ENCODE data around the gene EFHC1. TPM values are rescaled to one million over a fixed set of nuclear protein-coding genes. Genes with fewer than 3 reads are reported as not detected.

The EFHC1 gene
- total RNA-seq, 1 experiment from 2014 or later: 15.5 TPM

DNA sequence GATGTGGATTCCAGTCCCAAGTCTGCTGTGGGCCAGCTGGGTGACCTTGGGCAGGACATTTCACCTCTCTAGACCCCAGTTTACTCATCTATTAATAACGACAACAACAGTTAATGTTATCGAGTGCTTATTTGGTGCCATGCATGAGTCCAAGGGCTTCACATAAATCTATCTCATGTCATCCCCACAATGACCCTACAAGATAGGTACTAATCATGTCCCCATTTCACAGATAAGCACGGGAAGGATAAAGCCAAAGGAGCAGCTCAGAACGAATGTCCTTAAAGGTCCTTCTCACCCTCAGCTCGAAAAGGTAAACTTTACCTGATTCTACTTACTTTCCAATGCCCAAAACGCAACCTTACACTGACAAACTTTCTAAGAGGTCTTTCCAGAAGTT, 121.0 kb downstream of the EFHC1 start (continued):
- TF ChIP-seq, protein P1, sequence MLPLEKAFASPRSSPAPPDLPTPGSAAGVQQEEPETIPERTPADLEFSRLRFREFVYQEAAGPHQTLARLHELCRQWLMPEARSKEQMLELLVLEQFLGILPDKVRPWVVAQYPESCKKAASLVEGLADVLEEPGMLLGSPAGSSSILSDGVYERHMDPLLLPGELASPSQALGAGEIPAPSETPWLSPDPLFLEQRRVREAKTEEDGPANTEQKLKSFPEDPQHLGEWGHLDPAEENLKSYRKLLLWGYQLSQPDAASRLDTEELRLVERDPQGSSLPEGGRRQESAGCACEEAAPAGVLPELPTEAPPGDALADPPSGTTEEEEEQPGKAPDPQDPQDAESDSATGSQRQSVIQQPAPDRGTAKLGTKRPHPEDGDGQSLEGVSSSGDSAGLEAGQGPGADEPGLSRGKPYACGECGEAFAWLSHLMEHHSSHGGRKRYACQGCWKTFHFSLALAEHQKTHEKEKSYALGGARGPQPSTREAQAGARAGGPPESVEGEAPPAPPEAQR (CRISPR knock-in tag; IDR thresholded peaks at IDR 0.05): no peak
- TF ChIP-seq, protein P2, sequence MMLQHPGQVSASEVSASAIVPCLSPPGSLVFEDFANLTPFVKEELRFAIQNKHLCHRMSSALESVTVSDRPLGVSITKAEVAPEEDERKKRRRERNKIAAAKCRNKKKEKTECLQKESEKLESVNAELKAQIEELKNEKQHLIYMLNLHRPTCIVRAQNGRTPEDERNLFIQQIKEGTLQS (CRISPR knock-in tag; conservative IDR thresholded peaks at IDR 0.05): no peak
- TF ChIP-seq ETV6 (CRISPR knock-in tag; IDR thresholded peaks at IDR 0.05): no peak

DNA sequence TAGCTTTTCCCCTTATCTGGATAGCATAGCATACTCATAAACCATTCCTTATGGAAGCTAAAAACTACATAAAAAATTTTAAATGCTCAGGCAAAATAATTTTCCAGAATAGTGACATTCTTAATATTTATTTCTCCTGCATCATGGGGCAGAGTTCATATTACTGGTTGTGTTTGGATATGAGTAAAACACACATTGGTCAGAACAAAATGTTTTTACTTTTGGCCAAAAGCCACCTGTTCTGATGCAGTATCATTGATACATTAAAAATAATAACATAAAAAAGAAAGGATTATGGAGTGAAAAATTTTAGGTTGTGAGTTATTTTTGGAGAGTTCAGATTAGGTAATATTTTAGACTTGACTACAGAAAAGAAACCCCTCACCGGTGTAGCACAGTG, 123.1 kb downstream of the EFHC1 start:
- H3K4me1 Mint-ChIP-seq: peaks cover 64% of the 10 kb centered on the region
- H3K9me3 Mint-ChIP-seq: no peaks in the 10 kb centered on the region
- H3K4me3 Mint-ChIP-seq: no peak overlapping the region
- H3K27me3 Mint-ChIP-seq (ENCODE audit: low read depth): no peaks in the 10 kb centered on the region
- no peak for DNase-seq (ENCODE audit: low spot score)
- ChIA-PET CTCF (no interaction called here), POLR2A (no interaction called here)
- no peaks in the 10 kb centered on the region for H3K36me3 Mint-ChIP-seq
- TF ChIP-seq GRHL2 (CRISPR knock-in tag; IDR thresholded peaks at IDR 0.05; ENCODE audit: insufficient replicate concordance, severe bottlenecking): no peak
- TF ChIP-seq NFATC4 (CRISPR knock-in tag; IDR thresholded peaks at IDR 0.05): no peak
- TF ChIP-seq, protein P3, sequence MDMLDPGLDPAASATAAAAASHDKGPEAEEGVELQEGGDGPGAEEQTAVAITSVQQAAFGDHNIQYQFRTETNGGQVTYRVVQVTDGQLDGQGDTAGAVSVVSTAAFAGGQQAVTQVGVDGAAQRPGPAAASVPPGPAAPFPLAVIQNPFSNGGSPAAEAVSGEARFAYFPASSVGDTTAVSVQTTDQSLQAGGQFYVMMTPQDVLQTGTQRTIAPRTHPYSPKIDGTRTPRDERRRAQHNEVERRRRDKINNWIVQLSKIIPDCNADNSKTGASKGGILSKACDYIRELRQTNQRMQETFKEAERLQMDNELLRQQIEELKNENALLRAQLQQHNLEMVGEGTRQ (CRISPR knock-in tag; IDR thresholded peaks at IDR 0.05): no peak
- TF ChIP-seq FOXJ3 (CRISPR knock-in tag; IDR thresholded peaks at IDR 0.05; ENCODE audit: borderline replicate concordance): no peak
- TF ChIP-seq, protein P4, sequence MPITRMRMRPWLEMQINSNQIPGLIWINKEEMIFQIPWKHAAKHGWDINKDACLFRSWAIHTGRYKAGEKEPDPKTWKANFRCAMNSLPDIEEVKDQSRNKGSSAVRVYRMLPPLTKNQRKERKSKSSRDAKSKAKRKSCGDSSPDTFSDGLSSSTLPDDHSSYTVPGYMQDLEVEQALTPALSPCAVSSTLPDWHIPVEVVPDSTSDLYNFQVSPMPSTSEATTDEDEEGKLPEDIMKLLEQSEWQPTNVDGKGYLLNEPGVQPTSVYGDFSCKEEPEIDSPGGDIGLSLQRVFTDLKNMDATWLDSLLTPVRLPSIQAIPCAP (CRISPR knock-in tag; IDR thresholded peaks at IDR 0.05): no peak
- TF ChIP-seq, protein P5, sequence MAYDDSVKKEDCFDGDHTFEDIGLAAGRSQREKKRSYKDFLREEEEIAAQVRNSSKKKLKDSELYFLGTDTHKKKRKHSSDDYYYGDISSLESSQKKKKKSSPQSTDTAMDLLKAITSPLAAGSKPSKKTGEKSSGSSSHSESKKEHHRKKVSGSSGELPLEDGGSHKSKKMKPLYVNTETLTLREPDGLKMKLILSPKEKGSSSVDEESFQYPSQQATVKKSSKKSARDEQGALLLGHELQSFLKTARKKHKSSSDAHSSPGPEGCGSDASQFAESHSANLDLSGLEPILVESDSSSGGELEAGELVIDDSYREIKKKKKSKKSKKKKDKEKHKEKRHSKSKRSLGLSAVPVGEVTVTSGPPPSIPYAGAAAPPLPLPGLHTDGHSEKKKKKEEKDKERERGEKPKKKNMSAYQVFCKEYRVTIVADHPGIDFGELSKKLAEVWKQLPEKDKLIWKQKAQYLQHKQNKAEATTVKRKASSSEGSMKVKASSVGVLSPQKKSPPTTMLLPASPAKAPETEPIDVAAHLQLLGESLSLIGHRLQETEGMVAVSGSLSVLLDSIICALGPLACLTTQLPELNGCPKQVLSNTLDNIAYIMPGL (CRISPR knock-in tag; IDR thresholded peaks at IDR 0.05): no peak
- TF ChIP-seq, protein P6, sequence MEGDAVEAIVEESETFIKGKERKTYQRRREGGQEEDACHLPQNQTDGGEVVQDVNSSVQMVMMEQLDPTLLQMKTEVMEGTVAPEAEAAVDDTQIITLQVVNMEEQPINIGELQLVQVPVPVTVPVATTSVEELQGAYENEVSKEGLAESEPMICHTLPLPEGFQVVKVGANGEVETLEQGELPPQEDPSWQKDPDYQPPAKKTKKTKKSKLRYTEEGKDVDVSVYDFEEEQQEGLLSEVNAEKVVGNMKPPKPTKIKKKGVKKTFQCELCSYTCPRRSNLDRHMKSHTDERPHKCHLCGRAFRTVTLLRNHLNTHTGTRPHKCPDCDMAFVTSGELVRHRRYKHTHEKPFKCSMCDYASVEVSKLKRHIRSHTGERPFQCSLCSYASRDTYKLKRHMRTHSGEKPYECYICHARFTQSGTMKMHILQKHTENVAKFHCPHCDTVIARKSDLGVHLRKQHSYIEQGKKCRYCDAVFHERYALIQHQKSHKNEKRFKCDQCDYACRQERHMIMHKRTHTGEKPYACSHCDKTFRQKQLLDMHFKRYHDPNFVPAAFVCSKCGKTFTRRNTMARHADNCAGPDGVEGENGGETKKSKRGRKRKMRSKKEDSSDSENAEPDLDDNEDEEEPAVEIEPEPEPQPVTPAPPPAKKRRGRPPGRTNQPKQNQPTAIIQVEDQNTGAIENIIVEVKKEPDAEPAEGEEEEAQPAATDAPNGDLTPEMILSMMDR (IDR thresholded peaks at IDR 0.05): no peak
- TF ChIP-seq ATF1 (CRISPR knock-in tag; IDR thresholded peaks at IDR 0.05): no peak
- ATAC-seq: no peak
- no peak overlapping the region for H3K27ac Mint-ChIP-seq

DNA sequence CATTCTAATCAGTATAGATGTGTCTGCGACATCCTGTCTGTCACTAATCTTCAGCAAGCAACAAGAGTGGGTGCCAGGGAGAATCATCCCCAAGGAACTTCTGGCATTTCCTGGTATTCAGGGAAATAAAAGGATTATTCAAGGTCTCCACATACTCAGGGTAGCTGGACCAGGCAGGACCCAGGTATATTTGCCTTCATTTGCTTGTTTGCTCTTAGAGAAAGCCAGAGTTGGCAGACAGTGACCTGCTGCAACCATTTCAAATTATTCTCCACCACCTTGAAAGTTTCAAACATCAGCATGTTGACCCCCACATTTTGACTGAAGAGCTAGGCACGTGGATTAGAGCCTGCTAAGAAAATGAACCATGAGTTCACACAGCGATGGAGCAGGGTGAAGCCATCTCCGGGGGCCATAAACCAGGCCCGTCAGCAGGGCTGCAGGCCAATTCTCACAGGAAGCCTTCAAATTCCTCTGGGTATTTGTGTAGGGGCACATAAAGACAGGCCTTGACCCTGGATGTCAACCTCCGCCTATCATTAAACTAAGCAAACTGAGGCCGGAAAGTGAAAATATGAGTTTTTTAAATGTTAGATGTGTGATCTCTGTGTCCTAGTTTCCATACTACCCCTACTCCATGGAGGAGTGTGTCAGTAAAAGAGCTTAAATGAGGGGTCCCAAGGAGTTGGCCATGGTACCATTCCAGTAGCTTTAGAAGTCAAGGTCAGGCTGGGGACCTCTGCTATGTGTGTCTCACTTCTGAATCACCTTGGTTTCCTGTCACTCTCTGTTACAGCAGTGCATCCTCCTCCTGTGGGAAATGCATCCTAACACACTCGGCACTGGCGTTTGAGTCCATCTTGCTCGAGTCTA, 123.8 kb downstream of the EFHC1 start:
- ATAC-seq: peak; percentile 43

More for the DNA sequence above, 123.8 kb downstream of the EFHC1 start:
- H3K36me3 Mint-ChIP-seq: no peaks in the 10 kb centered on the region
- no peak overlapping the region for H3K4me3 Mint-ChIP-seq
- H3K4me1 Mint-ChIP-seq: peaks cover 60% of the 10 kb centered on the region
- no peak for DNase-seq (ENCODE audit: low spot score)
- peak overlapping the region; percentile 69 for H3K27ac Mint-ChIP-seq
- TF ChIP-seq GABPB1 (CRISPR knock-in tag; IDR thresholded peaks at IDR 0.05) (0 out of 2 replicates have a peak, but pooled peaks have one; percentile 10), NR1H2 (CRISPR knock-in tag; IDR thresholded peaks at IDR 0.05) (no peak)
- ChIA-PET POLR2A (interaction anchor here (1.0 kb wide), 1 partner anchor 8 kb away, joined by 3 read pairs; no protein-coding TSS in a partner anchor), CTCF (no interaction called here)
- H3K27me3 Mint-ChIP-seq (ENCODE audit: low read depth): no peaks in the 10 kb centered on the region
- no peaks in the 10 kb centered on the region for H3K9me3 Mint-ChIP-seq

Data from WTC11 (cell line).